ENCODE results near the gene CCDC15.

CCDC15 gene

GRCh38 chr11:125069008-125069407, 115.0 kb downstream of the CCDC15 start:
- DNase-seq = no peak

DNA sequence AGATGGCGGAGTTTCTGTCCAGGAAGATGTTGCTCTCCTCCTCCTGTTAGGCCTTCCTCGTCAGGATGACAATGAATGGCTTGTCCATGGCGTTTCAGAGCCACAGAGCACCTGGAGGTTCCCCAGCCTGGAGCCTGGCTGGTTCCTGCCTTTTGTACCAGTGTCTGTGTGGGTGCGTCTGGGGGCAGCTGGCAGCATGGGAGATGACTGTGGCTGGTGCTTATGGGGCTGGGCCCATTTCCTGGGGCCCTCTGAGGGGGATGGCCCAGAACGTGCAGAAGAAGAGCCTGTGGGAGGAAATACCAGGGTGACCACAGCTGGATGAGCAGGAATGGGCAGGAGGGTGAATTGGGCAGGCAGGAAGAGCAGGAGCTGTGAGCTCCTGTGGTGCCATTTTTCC, 115.8 kb downstream of the CCDC15 start:
- no peak for DNase-seq

DNA sequence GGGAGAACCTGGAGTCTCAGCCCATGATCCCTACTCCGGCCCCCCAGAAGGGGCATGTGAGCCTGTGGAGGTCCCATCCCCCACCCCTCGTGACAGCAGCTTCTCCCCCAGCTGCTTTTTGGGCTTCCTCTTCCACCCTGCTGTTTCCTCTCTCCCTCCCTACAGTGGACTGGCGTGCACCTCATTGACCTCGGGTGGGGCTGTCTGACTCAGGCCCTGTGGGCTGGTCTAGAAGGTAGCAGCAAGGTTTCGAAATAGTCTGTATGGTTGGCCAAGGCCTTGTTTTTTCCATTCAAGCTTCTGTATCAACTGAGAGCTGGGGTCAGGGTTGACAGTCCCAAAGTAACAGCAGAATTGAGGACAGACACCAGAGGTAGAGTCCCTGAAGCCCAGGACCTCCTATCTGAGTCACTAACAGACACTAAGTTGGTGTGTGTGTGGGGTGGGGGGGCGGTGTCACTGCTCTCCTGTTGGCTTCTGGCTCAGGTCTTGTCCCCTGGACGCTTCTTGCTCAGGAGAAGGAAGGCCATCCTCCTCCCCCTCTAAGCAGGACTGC, 116.8 kb downstream of the CCDC15 start:
- no peak for DNase-seq

DNA sequence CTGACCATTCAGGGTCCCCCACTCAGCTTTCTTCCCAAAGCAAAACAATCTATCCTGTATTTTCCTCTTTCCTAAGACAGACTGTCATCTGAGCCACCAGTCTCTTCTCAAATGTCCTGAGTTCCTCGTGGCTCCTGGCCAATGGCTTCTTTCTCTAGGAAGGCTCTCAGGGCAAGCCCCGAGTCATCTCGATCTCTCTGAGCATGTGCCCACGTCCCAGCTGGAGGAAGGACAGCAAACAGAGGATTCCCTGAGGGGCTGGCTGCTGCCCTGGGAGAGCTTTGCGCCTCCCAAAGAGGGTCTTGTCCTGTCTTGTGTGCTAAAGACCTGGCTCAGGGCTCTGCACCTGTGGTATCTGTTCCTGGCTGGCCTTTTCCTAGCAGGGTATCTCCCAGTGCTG, 117.4 kb downstream of the CCDC15 start:
- DNase-seq = no peak

DNA sequence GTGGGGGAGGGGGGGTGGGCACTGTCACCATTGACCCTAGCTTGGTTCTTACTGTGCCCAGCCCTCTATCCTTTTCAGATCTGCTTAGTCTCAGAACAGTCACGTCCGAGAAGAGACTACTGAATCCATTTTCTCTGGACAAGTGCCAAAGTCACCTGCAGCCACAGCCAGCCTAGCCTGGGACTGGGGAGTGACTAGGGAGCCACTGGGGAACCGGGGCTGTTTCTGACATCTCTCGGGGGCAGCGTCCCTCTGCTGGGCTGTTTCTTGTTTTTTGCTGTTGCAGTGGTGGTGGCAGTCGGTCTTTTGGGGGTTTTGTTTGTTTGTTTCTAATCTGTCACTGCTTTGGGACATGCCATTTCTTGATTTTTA, 117.8 kb downstream of the CCDC15 start:
- DNase-seq = no peak

- no peak for DNase-seq
Measured at GRCh38 chr11:125072218-125072960, 118.4 kb downstream of the CCDC15 start.

GRCh38 chr11:125072961-125073590, 119.1 kb downstream of the CCDC15 start:
- DNase-seq = no peak

- no peak for DNase-seq
Measured at GRCh38 chr11:125073616-125074483, 119.8 kb downstream of the CCDC15 start.

GRCh38 chr11:125074511-125075241, 120.7 kb downstream of the CCDC15 start:
- no peak for DNase-seq

- DNase-seq = no peak
Measured at GRCh38 chr11:125075242-125075625, 121.2 kb downstream of the CCDC15 start.

DNA sequence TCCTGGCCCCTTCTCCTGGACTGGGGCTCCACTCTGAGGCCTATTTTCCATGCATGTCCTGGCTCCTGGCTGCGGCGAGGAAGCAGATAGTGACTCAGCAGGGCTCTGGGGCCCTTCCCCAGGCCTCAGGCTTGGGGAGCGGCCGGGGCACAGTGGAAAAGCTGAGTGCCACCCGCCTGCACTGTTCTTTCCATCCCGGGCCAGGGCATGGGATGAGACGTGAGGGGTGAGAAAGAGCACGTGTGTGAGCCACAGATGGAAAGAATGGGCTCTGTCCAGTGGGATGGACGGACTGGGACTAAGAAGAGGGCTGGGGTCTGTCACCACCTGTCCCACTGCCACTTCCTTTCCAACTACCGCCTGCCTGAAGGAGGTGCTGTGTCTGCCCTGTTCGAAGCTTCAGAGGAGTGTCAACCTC, 121.9 kb downstream of the CCDC15 start:
- no peak for DNase-seq

GRCh38 chr11:125076378-125076945, 122.5 kb downstream of the CCDC15 start:
- no peak for DNase-seq

DNA sequence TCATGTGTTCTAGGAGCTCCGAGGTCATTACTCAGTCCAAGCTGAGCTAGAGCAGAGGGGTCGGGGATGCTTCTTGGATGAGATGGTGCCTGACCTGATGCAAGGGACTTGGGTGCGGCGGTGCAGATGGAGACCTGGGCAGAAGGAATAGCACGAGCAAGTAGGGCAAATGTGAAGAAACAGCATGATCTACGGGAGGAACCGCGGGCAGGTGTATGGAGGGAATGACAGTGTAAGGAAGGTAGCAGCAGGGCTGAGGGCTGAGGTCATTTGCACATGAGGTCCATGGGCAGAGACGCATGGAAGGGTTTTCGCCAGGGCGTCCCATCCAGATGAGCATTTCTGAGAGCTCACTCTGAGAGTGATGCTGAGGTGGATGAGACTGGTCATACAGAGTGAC, 124.0 kb downstream of the CCDC15 start:
- no peak for DNase-seq

- no peak for DNase-seq
Measured at GRCh38 chr11:125078516-125079140, 124.6 kb downstream of the CCDC15 start.

DNA sequence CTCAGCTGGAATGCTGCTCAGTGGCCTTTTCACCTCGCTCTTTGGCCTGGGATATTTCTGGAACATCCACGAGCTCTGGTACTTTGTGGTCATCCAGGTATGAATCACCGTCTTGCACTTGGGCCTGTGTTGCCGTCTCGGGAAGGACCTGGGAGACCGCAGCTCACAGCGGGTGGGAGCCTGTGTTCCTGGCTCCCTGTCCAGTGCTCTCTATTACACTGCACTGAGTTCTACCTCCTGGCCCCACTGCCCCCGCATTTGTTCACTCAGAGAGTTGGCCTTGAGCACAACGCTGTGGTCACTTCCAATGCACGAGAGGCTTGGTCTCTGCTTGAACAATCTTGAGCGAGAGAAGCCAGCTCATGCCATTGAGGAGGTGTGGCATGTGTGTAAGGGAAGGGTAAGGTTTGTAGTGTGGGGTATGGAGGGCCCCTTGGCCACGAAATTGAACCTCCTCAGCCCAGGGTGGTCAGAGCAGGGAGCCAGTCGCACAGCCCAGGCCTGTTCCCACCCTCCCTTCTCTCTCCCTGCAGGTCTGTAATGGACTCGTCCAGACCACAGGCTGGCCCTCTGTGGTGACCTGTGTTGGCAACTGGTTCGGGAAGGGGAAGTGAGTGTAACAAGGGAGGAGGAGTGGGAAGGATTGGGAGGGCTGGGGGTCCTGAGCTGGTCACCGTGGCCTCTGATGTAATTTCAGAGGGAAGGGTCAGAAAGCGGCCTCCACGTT, 125.3 kb downstream of the CCDC15 start:
- no peak for DNase-seq

DNA sequence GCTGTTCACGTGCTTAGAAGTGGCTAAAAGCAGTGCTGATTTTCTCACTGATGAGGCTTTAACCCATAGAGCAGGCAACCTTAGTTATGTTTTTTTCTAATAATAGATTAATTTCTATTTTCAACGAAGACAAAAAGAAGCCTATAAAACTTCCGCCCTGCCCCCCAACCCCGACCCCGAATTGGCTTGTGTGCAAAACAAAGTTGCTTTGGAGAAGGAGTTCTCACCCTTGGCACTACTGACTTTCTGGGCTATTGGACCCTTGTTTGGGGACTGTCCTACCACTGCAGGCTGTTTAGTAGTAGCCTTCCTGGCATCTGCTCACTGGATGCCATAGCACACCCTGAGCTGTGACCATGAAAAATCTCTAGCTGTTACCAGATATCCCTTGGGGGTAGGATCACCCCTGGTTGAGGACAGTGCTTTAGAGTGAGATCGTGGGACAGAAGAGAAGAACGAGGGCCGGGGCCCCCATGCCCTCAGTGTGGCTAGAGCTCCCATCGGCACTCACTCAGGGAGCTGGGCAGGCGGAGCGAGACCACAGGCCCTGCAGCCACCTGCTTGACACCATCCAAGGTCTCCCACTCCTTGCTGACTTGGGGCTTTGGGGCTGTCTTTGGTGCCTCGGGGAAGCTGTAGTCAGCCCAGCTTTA, 126.0 kb downstream of the CCDC15 start:
- DNase-seq = no peak

- no peak for DNase-seq
Measured at GRCh38 chr11:125080531-125080911, 126.5 kb downstream of the CCDC15 start.

DNA sequence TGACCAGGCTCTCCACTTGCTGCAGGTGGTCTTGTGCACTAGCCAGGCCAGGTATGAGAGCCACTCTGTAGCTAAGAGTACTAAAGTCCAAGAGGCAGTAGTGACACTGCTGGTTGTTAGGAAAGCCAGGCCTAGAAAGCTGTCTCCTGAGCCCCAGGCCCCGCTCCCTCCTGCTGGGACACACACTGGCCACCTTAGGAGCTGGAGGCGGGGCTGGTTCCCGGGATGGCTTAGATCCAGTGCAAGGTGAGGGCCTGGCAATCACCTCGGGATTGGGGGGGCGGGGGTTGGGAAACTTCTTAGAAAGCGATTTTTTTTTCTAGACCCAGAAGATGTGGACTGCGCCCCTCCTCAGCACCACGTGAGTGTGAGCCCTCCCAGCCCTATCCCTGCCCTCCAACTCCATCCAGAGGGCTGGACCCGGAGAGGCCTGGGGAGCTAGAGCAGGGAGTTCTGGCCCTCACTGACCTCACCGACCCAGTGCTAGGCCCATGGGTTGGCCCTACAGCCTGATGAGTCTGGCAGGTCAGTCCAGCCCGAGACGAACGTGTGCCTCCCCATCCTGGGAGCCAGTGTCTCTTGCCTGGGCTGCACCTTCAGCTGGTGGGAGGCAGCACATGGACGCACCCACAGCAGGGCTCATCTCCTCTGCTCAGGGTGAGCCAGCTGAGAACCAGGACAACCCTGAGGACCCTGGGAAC, 127.2 kb downstream of the CCDC15 start:
- no peak for DNase-seq

DNA sequence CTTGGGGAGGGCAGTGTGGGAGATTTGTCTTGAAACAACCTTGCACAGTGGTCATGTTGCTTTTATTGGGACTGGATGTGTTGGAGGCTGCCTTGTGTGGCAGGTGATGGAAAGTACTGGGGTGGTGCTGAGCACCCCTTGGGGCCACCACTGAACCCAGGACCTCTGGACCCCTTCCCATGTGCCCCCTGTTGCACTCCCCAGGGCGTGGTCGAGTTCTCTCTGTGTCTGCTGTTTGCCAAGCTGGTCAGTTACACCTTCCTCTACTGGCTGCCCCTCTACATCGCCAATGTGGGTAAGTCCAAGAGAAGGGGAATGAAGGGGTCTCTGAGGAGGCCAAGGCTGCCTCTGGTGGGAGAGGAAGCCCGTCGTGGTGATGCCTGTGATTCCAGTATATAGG, 128.0 kb downstream of the CCDC15 start:
- DNase-seq = no peak
